ENCODE data around the gene TMEM17.
A peak's percentile ranks its signal among the peaks of the same experiment; 100 is the strongest.

TMEM17 gene

DNA sequence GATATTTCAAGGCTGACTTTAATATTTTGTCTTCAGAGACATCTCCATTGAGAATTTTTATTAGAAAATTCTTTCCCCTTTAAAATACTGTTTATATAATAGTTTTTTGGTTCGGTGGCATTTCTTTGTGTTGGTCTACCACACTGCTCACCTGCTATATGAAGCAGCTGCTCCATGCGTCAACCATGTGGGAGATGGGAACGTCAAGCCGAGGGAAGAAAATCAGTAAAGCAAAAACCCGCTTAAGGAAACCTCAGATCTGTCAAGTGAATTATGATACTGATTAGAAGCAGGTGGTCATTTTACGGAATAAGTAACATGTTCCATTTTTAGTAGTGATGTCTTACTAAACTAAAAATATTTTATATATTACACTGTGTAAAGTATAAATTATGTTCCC is 5.6 kb upstream of the TMEM17 start:
- DNase-seq (ENCODE audit: low spot score): no peak

DNA sequence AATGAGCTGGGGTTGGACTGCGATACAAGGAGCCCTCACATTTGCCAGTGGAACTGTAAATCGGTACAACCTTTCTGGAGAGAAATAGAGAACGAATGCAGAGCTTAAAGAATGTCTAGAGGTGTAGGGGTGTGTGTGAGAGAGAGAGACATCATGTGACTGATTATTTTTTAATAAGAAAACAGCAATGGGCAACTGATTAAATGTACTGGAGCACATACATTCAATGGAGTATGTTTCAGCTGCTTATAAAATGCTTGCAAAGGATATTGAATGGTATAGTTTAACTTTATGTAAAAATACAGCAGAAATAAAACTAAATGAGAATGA is 391 bp upstream of the TMEM17 start:
- no peak for DNase-seq (ENCODE audit: low spot score)

DNA sequence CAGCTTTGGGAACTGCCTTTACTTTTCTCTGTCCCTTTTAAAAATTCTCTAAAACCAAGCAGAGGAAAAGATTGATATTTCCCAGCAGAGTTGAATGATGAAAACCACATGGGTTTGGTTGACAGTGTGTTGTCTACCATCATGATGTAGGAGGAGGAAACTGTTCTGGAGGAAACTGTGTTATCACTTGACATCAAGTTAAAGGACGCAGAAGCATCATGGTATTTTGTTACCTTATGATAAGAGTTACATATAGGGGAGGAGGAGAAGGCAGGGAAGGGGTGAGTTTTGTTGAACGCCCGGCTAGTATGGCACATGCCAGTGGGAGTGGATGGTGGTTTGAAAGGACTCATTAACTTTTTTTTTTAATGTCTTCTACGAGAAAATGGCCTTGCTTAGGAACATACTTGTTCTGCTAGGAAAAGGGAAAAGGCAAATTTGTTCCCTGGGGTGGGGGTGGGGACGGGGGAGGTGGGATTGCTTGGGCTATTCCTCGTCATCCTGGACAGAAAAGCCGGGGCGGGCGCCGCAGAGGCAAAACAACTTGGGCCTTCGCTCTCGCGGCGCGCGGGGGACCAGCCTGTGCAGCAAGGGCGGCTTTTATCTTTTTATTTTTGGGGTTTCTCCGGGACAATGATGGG is 766 bp downstream of the TMEM17 start:
- DNase-seq (ENCODE audit: low spot score): no peak

DNA sequence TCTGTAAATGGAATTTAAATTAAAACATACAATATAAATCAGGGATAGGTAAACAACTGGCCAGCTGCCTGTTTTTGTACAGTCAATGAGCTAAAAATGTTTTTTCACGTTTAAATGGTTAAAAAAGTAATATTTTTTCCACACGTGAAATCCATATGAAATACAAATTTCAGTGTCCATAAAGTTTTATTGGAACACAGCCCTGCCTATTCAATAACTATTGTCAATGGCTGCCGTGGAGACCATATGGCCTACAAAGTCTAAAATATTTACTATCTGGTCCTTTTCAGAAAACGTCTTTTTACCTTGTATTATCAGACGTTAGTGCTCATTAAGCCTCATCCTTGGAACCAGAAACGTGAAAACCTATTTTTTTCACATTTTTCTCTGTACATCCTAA is 1.3 kb downstream of the TMEM17 start:
- no peak for DNase-seq (ENCODE audit: low spot score)

DNA sequence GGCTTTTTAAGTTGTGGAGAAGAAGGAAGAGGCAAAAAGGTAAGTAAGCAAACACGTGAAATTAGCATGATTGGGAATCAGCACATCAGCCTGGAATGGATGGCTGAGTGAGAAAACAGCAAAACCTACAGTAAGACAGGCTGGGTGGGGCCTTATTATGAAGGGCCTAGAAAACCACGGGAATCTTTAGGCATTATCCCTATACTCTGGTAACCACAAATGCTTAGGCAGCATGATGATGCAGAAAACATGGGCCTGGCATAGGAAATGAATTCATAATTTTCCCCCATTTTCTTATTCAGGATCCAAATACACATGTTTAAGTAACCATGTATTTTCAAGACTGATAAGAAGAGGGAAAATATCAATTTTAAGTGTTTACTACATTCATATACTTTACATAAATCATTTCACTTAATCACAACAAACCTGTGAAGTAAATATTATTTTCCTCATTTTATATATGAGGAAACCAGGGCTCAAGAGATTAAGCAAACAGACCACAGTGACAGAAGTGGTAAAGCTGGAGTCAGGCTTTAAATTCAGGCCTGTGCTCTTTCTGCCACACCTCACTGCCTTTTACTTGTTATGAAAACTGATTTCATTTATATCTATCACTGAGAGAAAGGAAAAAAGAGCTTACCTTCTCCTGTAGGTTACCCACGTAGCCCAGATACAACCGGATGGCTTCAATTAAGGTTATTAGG is 4.0 kb downstream of the TMEM17 start:
- DNase-seq (ENCODE audit: low spot score): no peak

DNA sequence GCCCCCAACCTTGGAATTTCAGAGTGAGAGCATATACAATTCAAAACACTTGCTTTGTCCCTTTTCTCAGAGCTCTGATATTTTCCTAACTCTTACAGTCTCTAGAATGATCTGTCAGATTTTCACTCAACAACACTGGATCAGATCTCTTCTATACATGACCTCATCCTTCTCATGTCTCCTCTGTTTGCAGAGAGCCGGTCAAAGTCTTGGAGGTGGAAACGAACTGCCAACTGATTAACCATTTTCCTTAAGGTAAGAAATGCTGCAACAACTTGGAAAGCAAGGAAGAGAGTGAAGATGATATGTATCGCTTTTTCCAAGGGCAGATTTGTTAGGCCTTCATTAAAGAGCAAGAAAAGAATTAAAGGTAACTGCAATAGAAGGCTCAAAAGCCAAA is 4.9 kb downstream of the TMEM17 start:
- no peak for DNase-seq (ENCODE audit: low spot score)

DNA sequence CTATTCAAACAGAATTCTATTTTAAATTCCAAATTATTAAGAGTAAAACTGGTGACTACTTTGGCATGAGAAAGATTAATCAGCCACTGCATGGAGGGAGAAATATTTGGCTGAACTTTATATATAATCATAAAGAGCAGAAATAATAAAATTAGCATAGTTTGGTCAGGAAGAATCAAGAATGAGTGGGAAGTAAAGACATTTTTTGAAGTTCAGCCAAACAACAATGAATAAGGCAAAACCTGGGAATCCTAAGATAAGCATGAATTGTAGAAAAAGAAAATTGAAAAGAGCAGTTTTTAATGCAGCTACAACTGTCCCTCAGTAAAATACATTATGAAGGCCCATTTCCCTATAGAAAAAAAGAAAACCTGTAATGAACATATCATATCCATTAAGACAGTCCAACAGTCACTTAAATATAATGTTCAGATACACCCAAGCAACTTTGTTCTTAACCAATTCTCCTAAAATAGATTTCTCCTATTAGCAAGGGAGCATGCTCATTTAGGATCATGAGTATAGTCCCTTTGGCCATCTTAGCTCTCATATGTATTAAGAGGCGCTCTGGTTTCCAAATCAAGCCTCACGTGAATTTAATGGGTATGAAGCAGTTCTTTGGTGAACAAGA is 6.5 kb downstream of the TMEM17 start:
- DNase-seq (ENCODE audit: low spot score): no peak

DNA sequence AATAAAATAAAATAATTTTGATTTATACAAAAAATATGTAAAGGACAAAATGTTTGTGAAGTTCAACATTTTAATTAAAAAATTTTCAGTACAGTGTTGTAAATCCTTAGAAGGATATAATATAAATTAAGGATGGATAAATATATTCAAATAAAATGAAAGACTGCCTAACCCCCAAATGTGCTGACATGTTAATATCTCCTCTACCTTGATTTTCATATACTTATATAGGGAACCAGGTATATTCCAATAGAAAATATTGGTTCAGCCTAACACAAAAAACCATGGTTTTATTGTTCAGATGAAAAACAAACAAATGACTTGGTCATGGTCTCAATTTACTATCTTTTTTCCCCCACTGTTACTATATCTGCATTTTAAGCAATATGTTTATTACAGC is 7.3 kb downstream of the TMEM17 start:
- DNase-seq (ENCODE audit: low spot score): no peak

DNA sequence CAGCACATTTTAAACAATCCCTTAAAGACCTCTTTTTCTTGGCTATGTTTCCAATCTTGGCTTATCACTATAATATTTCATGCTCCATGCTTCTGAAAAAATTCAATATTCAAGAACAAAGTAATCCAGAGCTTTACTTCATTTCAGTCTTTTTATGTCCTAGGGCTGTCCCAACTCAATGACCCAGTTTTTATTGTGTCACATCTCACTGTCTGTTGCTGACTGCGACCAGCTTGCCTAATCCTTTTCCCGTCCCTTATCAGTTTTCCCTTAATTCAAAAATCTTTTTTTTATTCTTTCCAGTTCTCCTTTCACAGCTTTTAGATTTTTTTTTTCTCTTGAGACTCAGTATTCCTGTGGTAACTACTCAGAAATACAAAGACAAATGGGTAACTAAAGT is 10.2 kb downstream of the TMEM17 start:
- no peak for DNase-seq (ENCODE audit: low spot score)

DNA sequence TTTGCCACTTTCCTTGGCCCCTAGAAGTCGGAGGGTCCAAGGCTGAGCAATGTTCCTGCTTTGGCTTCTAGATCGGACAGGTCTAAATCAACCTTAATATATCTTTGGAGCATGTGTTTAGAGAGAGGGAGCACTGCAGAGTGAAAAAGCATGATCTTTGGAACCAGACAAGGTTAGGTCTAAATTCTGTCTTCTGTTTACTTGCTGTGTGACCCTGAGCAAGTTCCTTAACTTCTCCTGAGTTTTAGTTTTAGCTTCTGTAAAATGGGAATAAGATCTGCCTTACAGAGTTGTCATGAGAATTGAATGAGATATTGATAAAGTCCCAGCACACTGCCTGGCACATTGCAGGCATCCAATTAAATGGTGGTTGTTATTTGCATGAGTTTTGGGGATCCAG is 13.9 kb downstream of the TMEM17 start:
- DNase-seq (ENCODE audit: low spot score): no peak

DNA sequence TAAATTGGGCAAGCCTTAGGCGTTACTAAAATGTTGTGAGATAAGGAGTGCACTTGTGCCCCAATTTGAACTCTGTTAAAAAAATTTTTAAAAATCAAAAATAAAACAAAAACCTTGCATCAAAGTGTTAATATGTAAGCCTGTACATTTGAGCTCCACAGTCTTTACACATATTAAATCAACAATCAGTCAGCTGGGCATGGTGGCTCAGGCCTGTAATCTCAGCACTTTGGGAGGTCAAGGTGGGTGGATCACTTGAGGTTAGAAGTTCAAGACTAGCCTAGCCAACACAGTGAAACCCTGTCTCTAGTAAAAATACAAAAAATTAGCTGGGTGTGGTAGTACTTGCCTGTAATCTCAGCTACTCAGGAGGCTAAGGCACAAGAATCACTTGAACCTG is 16.3 kb downstream of the TMEM17 start:
- DNase-seq (ENCODE audit: low spot score): no peak

DNA sequence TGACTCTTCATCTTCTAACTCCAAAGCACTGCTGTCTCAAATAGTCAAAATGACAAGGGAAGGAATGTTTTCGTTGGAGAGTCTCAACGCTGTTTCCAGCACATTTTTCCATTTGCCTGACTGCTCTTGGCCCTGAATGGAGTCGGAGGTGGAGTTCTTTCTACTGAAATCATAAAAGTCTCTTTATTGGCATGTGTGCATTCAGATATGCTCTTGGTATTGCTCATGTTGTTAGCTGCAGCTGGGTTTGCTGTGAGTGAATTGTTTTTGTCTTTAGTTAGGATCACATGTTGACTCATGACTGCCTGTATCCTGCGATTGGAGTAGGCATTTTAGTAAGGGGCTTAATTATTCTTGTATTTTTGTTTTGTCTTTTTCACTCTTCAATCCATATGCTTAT is 16.8 kb downstream of the TMEM17 start:
- DNase-seq (ENCODE audit: low spot score): no peak

DNA sequence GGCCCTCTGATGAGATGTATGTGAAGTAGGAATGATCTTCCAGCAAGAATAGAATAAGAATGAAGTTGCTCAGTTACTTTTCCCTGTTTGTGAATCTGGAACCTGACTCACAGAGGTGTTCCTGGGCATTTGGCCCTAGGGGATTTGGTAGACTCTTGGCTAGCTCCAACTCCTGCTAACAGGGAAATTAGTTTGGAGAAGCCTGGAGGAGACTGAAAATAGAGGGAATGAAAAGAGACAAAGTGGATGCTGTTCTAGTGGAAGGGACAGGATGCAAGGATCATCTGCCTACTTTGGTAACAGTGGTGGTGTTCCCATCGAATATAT is 19.6 kb downstream of the TMEM17 start:
- DNase-seq (ENCODE audit: low spot score): no peak

DNA sequence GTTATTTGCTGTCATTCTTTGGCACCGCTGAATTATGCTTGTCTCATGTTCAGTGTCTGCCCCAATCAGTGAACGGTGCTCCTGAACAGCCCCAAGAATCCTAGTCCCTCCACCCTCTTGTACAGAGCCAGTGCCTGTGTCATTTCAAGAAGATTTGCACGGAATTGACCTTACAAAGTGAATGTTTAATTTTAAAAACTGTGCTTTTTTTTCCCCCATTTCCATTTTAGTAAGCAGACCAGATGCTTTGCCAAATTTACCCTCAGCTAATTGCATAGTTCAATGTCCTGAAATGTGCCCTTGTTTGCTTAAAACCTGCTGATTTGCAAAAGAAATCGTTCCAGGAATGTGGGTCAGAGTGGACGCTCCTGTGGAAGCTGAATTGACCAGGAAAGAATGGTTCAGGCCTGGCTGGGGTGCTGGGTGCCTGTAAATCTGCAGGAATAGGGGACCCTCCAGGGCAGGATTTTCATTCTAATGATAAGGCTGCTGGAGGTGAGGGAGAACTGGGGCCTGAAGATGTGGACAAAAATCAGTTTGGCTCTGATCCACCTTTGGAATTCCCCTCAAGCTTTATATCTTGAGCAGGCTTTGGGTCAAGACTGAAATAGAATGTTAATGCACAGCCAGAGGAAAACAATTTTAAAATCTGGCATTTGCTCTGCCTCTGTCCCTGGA is 20.1 kb downstream of the TMEM17 start:
- DNase-seq (ENCODE audit: low spot score): no peak

DNA sequence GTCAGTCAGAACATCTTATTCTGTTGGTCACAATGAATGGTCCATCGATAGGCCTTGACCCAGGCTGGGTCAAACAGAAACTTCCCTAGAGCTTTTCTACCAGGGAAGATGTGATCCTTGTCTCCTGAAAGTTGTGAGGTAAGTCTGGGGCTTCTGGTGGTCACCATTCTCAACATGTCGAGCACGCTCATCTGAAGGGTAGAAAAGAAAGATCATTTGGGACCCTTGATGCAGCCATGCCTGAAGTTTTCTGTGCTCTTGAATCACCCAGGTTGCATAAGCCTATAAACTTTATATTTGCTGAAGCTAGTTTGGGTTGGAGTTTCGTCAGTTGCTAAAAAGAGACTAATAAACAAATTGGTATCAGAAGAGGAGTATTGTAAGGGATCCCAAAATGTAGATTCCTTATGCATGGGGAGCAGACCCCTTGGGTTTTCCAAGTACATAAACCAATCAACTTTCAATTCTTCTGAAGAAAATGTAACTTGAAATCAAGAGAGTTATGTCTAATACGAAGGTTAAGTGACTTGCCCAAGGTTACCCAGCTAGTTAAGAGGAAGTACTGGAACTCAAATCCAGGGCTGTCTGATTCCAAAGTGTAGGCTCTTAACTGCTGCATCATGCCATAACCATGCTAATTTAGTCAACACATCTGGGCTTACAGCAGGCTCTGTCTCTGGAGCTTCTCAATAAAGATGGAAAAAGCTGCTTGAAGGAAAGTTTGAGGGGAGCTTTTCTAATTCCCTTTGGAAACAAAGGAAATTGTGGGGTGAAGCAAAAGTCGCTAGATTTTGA is 23.2 kb downstream of the TMEM17 start:
- DNase-seq (ENCODE audit: low spot score): no peak

DNA sequence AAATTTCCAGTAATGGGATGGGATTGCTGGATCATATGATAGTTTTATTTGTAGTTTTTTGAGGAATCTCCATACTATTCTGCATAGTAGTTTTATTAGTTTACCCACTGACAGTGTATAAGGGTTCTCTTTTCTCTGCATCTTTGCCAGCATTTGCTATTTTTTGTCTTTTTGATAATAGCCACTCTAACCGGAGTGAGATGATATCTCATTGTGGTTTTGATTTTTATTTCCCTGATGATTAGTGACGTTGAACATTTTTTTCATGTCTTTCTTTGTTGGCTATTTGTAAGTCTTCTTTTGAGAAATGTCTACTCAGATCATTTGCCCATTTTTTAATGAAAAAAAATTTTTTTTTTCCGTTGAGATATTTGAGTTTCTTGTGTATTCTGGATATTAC is 26.1 kb downstream of the TMEM17 start:
- DNase-seq (ENCODE audit: low spot score): no peak

DNA sequence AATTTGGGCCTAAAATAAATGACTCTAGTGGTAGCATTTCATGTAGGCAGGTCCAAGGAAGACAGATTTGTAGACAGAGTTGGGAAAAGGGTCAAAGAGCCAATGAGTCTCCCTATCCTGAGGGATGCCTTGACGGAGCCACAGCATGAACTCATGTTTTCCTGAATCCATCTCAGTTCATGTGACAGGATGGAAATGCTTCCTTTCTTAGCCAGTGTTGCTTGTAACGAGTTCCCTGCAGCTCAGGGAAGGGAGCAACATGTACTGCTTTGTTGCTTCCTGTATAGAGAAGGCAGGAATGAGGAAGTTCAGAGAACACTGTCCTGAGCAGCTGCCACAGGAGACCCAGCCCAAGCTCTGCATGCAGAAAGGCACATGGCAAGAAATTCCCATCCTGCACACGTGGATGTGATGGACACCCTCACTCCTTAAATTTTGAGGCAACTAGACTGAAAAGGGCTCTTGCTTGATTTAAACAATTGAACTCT is 27.9 kb downstream of the TMEM17 start:
- peak; percentile 27 for DNase-seq (ENCODE audit: low spot score)

DNA sequence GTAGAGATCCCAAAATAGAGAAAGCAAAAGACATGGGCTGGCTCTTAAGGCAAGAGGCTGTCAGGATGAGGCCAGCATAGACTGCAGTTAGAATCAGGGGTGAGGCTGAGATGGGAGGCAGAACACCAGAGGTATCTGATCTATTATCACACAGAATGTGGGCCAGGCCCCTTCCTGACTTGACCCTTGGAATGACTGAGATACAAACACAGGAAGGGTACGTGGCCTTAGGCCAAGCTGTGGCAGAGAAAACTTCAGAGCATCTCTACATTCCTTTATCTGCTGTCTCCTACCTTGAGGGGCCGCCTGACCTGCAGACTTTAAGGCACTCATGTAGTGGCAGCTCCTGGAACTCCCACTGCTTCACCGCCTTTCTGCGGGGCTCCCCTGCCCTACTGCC is 28.4 kb downstream of the TMEM17 start:
- DNase-seq (ENCODE audit: low spot score): no peak

DNA sequence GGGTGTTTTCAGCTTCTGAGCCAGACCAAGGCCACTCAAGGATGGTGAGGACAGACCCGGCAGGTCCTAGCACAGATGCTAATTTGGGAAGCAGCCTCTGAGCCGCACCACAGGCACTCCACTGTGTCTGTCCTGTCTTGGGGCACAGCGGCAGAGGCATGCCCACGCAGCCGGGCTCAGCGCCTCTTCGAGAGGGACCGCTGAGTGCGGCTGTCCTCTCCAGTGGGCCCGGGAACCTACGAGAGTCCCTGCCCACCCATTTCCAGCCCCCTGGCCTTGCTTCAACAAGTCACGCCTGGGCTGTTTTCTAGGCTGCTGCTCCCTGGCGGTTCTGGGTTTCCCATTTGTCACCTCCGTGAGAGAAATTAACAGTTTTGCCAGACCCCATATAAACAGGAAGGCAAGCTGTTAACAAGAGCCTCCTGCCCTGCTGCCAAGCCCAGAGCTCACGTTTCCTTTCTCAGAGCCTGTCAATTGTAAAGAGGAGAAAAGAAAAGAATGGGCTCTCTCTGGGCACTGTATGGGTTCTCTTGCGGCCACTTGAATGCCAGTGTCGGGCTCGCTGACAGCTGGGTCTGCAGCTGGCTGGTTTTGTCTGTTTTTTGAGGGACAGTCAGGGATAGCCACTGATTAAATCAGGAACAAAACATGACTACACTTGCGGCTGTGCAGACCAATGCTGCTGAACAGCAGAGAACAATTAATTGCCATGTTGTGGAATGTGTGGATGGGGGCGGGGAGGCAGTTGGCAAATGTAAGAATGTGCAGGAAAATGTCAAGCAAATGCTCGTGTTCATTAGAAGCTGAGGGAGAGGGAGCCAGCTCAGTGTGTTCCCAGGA is 30.6 kb downstream of the TMEM17 start:
- DNase-seq (ENCODE audit: low spot score): no peak

DNA sequence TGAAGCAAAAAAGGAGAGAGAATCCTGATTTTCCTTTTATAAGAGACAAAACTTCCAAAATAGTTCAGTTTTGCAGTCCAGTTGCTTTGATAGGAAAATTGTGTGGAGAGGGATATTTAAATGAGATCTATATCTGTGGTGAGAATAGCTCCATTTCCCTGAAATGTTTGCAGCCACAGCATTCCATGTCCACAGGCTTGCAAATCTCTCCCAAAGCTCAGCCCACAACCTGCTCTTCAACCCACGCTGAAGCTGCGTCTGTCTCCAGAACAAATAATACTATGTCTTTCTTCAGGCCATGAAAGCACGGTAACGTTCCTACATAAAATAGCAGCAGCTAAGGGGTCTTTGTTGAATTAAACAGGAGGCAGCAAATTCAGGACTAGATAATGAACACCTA is 31.8 kb downstream of the TMEM17 start:
- no peak for DNase-seq (ENCODE audit: low spot score)

DNA sequence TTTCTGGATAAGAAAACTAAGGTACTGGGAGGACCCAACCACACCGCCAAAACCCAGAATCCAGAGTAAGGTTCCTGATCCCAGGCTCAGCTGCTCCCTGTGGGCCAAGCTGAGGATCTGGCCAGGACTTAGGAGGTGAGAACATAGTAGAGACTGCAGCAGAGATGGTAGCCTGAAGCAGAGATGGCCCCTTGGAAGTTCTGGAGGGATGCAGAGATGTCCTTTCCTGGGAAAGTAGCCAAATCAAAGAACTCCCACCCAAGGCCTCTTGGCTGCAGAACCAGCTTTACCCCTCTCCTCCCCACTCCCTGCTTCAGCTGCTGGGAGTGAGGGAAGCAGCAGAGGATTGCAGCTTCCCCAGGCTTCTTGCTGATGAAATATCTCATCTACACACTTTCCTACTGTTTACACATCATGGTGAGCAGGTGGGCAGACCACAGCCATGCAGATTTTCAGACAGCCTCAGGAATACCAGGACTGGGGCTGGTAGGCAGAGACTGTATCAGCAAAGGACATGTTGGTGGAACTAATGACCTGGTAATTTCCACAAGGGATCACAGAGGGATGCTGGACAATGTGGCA is 32.7 kb downstream of the TMEM17 start:
- no peak for DNase-seq (ENCODE audit: low spot score)

Measured in NAMALWA (cell line).